ENCODE measurements around the gene GFM1. TPM values are rescaled to one million over a fixed set of nuclear protein-coding genes. Genes with fewer than 3 reads are reported as not detected.

The GFM1 gene
- total RNA-seq, 4 donors from 2014 or later, result 29.4 to 48.5 (median 45.5) TPM

GRCh38 chr3:158722108-158722507 lies 77.8 kb downstream of the GFM1 start:
- WGBS, 2 donors, result 88 to 91% methylated on average over 1 of the region's 1 CpG
- TF ChIP-seq EP300 (IDR thresholded peaks at IDR 0.05), result no peak
- no peak for TF ChIP-seq CTCF (IDR thresholded peaks at IDR 0.05)
- no peak for TF ChIP-seq POLR2A (IDR thresholded peaks at IDR 0.05)

GRCh38 chr3:158723991-158724390 lies 79.7 kb downstream of the GFM1 start:
- WGBS, 2 donors, result 95 to 97% methylated on average over 7 of the region's 7 CpGs

More at GRCh38 chr3:158722108-158722507, 77.8 kb downstream of the GFM1 start:
- no peak for DNase-seq (ENCODE audit: low spot score in 2 of 2)
- H3K4me3 ChIP-seq, result no peak overlapping the region
- H3K36me3 ChIP-seq, result no peaks in the 10 kb centered on the region
- peaks cover 0 to 41% (median 8%) of the 10 kb centered on the region in 4 donors for H3K4me1 ChIP-seq
- H3K27me3 ChIP-seq, result no peaks in the 10 kb centered on the region
- H3K27ac ChIP-seq, result no peak overlapping the region
- no peaks in the 10 kb centered on the region for H3K9me3 ChIP-seq

GRCh38 chr3:158725348-158726011 lies 81.2 kb downstream of the GFM1 start:
- 7 to 10% methylated on average over 9 of the region's 9 CpGs for WGBS, 2 donors
- no peaks in the 10 kb centered on the region for H3K36me3 ChIP-seq
- peak overlapping the region in 3 of 4 donors; percentile 36 to 78 (median 61) for H3K27ac ChIP-seq
- H3K4me3 ChIP-seq, result no peak overlapping the region
- no peaks in the 10 kb centered on the region for H3K9me3 ChIP-seq
- no peaks in the 10 kb centered on the region for H3K27me3 ChIP-seq
- H3K4me1 ChIP-seq, result peaks cover 0 to 51% (median 17%) of the 10 kb centered on the region in 4 donors
- DNase-seq (ENCODE audit: low spot score in 2 of 2), result peak in 1 of 2 donors; percentile 45
- TF ChIP-seq POLR2A (IDR thresholded peaks at IDR 0.05) (no peak), EP300 (IDR thresholded peaks at IDR 0.05) (peak in 1 of 2 donors; percentile 66)

More at GRCh38 chr3:158723991-158724390, 79.7 kb downstream of the GFM1 start:
- Histone ChIP-seq H3K4me3 (no peak overlapping the region), H3K9me3 (no peaks in the 10 kb centered on the region), H3K27ac (peak overlapping the region in 3 of 4 donors; percentile 50 to 66 (median 61)), H3K36me3 (no peaks in the 10 kb centered on the region), H3K4me1 (peaks cover 0 to 51% (median 17%) of the 10 kb centered on the region in 4 donors), H3K27me3 (no peaks in the 10 kb centered on the region)
- TF ChIP-seq EP300 (IDR thresholded peaks at IDR 0.05), result no peak
- DNase-seq (ENCODE audit: low spot score in 2 of 2), result no peak

- H3K9me3 ChIP-seq, result no peaks in the 10 kb centered on the region
- H3K4me1 ChIP-seq, result peaks cover 0 to 64% (median 24%) of the 10 kb centered on the region in 4 donors
- H3K4me3 ChIP-seq, result no peak overlapping the region
- peak in 1 of 2 donors; percentile 86 for DNase-seq (ENCODE audit: low spot score in 2 of 2)
- peak in 1 of 2 donors; percentile 29 for TF ChIP-seq EP300 (IDR thresholded peaks at IDR 0.05)
- TF ChIP-seq POLR2A (IDR thresholded peaks at IDR 0.05), result no peak
- peak; percentile 82 to 91 (median 88) for TF ChIP-seq CTCF (IDR thresholded peaks at IDR 0.05)
- no peaks in the 10 kb centered on the region for H3K27me3 ChIP-seq
- no peaks in the 10 kb centered on the region for H3K36me3 ChIP-seq
- 34 to 35% methylated on average over 10 of the region's 10 CpGs for WGBS, 2 donors
- peak overlapping the region in 2 of 4 donors; percentile 61 to 73 for H3K27ac ChIP-seq
Observed at GRCh38 chr3:158727206-158728060, 83.1 kb downstream of the GFM1 start.

- no peak for TF ChIP-seq EP300 (IDR thresholded peaks at IDR 0.05)
- peak in 1 of 5 experiments; percentile 2 for TF ChIP-seq CTCF (IDR thresholded peaks at IDR 0.05)
- 44 to 58% methylated on average over 4 of the region's 4 CpGs for WGBS, 2 donors
- Histone ChIP-seq H3K9me3 (no peaks in the 10 kb centered on the region), H3K36me3 (no peaks in the 10 kb centered on the region), H3K4me1 (peaks cover 0 to 68% (median 24%) of the 10 kb centered on the region in 4 donors), H3K4me3 (no peak overlapping the region), H3K27ac (peak overlapping the region in 1 of 4 donors; percentile 61), H3K27me3 (no peaks in the 10 kb centered on the region)
- DNase-seq (ENCODE audit: low spot score in 2 of 2), result no peak
Observed at GRCh38 chr3:158728061-158728377, 83.7 kb downstream of the GFM1 start.

GRCh38 chr3:158728851-158729250 lies 84.5 kb downstream of the GFM1 start:
- Histone ChIP-seq H3K27ac (no peak overlapping the region), H3K9me3 (no peaks in the 10 kb centered on the region), H3K27me3 (no peaks in the 10 kb centered on the region), H3K4me1 (peaks cover 0 to 67% (median 23%) of the 10 kb centered on the region in 4 donors), H3K4me3 (no peak overlapping the region), H3K36me3 (peaks cover 0 to 1% (median 0%) of the 10 kb centered on the region in 3 donors)
- TF ChIP-seq CTCF (IDR thresholded peaks at IDR 0.05) (no peak), POLR2A (IDR thresholded peaks at IDR 0.05) (no peak), EP300 (IDR thresholded peaks at IDR 0.05) (no peak)
- DNase-seq (ENCODE audit: low spot score in 2 of 2), result no peak

Data from tibial nerve (tissue), 4 donors.